HepG2 (cell line): ENCODE measurements around the gene TAGAP. TPM values are rescaled to one million over a fixed set of nuclear protein-coding genes. Genes with fewer than 3 reads are reported as not detected.

Experiments used
- ATAC-seq: fragments of 200-7000 bp; cut with Tn5 transposase; 3 replicates; pipeline ENCODE4 v1.9.1; 2020; ENCODE audit warnings: mild to moderate bottlenecking, moderate library complexity
- BruUV-seq: library from RNA; stranded (reverse); fragments of 400-500 nt; replicated peaks from 2 replicates; lab custom pipeline; 2021; lab: Mats Ljungman, UMichigan
- CTCF ChIA-PET: fragments of 300-600 bp; formaldehyde crosslinking; extraction: SDS; loops from one replicate; lab custom pipeline; 2021; ENCODE audit warnings: low total read pairs, inconsistent platforms, low intra/inter-chr PET ratio; lab: Yijun Ruan, JAX
- POLR2A ChIA-PET: fragments of 350-600 bp; sonication (Branson Sonifier 250); formaldehyde crosslinking; loops from one replicate; lab custom pipeline; 2020; ENCODE audit warnings: antibody characterized with exemption, inconsistent platforms; lab: Yijun Ruan, JAX
- DNase-seq: peaks from one replicate; pipeline ENCODE4 v3.0.0-alpha.2; 2015; ENCODE audit warnings: low spot score
- FAIRE-seq: peaks from 3 replicates; lab custom pipeline; 2011; peaks lifted over from hg19 to GRCh38; lab: Jason Lieb, UNC
- H2AFZ ChIP-seq: one replicate; pipeline ENCODE4 v1.6.1; 2011; ENCODE audit warnings: low read length, inconsistent platforms
- H3K27ac ChIP-seq: fragments of 300-600 bp; 3 replicates; pipeline ENCODE4 v1.8.0; 2011; ENCODE audit warnings: mixed run types, mild to moderate bottlenecking, mixed read lengths, low read length, inconsistent platforms; ENCODE audit not compliant: insufficient read depth; ENCODE audit errors: extremely low read length
- H3K27me3 ChIP-seq, 2 experiments: fragments of 200-600 bp in 1 of 2; 2 replicates in 1 of 2; 3 replicates in 1 of 2; pipeline versions ENCODE4 v1.6.0 to v1.8.0; 2011; ENCODE audit warnings: low read length in 2 of 2, mild to moderate bottlenecking in 2 of 2, moderate library complexity in 2 of 2, inconsistent platforms in 1 of 2; ENCODE audit not compliant: insufficient read depth in 2 of 2, control insufficient read depth in 1 of 2
- H3K36me3 ChIP-seq, 2 experiments: fragments of 200-600 bp in 1 of 2; replicated peaks in 1 of 2; 2 replicates in 1 of 2; 3 replicates in 1 of 2; pipeline versions ENCODE4 v1.5.1 to v1.8.0; 2011; ENCODE audit warnings: low read length in 2 of 2, inconsistent platforms in 1 of 2; ENCODE audit not compliant: insufficient read depth in 2 of 2, control insufficient read depth in 1 of 2
- H3K4me1 ChIP-seq: 2 replicates; pipeline ENCODE4 v1.5.1; 2012; ENCODE audit warnings: low read length, inconsistent platforms; ENCODE audit not compliant: insufficient read depth
- H3K4me2 ChIP-seq: 2 replicates; pipeline ENCODE4 v1.6.0; 2011; ENCODE audit warnings: low read depth, low read length, inconsistent platforms
- H3K4me3 ChIP-seq, 3 experiments: fragments of 200-600 bp in 1 of 3; sonication (generic), shearing (Covaris generic) in 1 of 3; replicated peaks in 1 of 3; 2 replicates each; pipeline ENCODE4 v1.5.1; 2011 to 2016; ENCODE audit warnings: low read length in 3 of 3, inconsistent platforms in 2 of 3, low read depth in 2 of 3, mild to moderate bottlenecking in 2 of 3, control low read depth in 1 of 3, mixed read lengths in 1 of 3; ENCODE audit not compliant: insufficient read depth in 1 of 3
- H3K79me2 ChIP-seq: one replicate; pipeline ENCODE4 v1.6.1; 2011; ENCODE audit warnings: low read length, inconsistent platforms; ENCODE audit not compliant: insufficient read depth
- H3K9ac ChIP-seq: 2 replicates; pipeline ENCODE4 v1.6.0; 2011; ENCODE audit warnings: mild to moderate bottlenecking, low read depth, low read length, inconsistent platforms; ENCODE audit not compliant: insufficient read depth
- H3K9me3 ChIP-seq: 2 replicates; pipeline ENCODE4 v1.5.1; 2012; ENCODE audit warnings: mild to moderate bottlenecking, low read length
- H4K20me1 ChIP-seq: 2 replicates; pipeline ENCODE4 v1.6.0; 2011; ENCODE audit warnings: inconsistent platforms, mild to moderate bottlenecking, low read length, moderate library complexity; ENCODE audit not compliant: insufficient read depth
- AFF4 ChIP-seq: sonication (generic); formaldehyde crosslinking; IDR thresholded peaks from 2 replicates; pipeline ENCODE4 v1.4.0; 2020; ENCODE audit warnings: missing genetic modification reagents
- FOXC1 ChIP-seq: sonication (generic); formaldehyde crosslinking; IDR thresholded peaks from 2 replicates; pipeline ENCODE4 v1.8.0; 2022; ENCODE audit warnings: mild to moderate bottlenecking, missing genetic modification reagents, borderline replicate concordance
- GMEB2 ChIP-seq: IDR thresholded peaks from 2 replicates; pipeline ENCODE4 v1.6.1; 2016; ENCODE audit warnings: missing biosample characterization, missing genetic modification reagents, low read depth
- GPN1 ChIP-seq: sonication (generic); formaldehyde crosslinking; IDR thresholded peaks from 2 replicates; pipeline ENCODE4 v1.5.1; 2020; ENCODE audit warnings: missing genetic modification reagents, borderline replicate concordance
- HHEX ChIP-seq: IDR thresholded peaks from 2 replicates; pipeline ENCODE4 v1.6.1; 2016; ENCODE audit warnings: control low read depth
- NBN ChIP-seq: fragments of 450-650 bp; conservative IDR thresholded peaks from 2 replicates; pipeline ENCODE4 v1.6.1; 2017
- TGIF2 ChIP-seq: IDR thresholded peaks from 2 replicates; pipeline ENCODE4 v1.6.1; 2016; ENCODE audit warnings: control low read depth, missing compliant biosample characterization
- ZNF382 ChIP-seq: sonication (generic); formaldehyde crosslinking; IDR thresholded peaks from 2 replicates; pipeline ENCODE4 v1.5.0; 2020; ENCODE audit warnings: missing genetic modification reagents, mild to moderate bottlenecking, borderline replicate concordance
- WGBS: methylation state at CpG from one replicate; pipeline ENCODE4 v1.1.6; 2017; ENCODE audit warnings: low lambda C conversion rate; 5-methylcytosine and 5-hydroxymethylcytosine counted together
- in situ Hi-C: cut with HindIII; loops from 2 replicates; pipeline ENCODE4 v1.10.0; 2017; ENCODE audit warnings: low pct_unique_long_range_greater_than_20kb; ENCODE audit not compliant: extremely low pct_ligation_motif_present
- intact Hi-C: fragments of 100-400 bp; cut with micrococcal nuclease; formaldehyde crosslinking; loops from one replicate; pipeline ENCODE4 v1.10.0; 2022; ENCODE audit not compliant: unreplicated experiment
- polyA plus RNA-seq, 8 experiments: library from polyadenylated mRNA; depleted of rRNA in 3 of 8; stranded (reverse) in 7 of 8; unstranded in 1 of 8; fragments of >200 nt; fragmentation: Illumina TruSeq in 4 of 8; extraction: Trizol in 4 of 8; gene quantifications; 2 replicates each; pipeline versions ENCODE4 v1.2.1 to v1.2.3, GENCODE V29; 2011 to 2016; ENCODE audit warnings: low read depth in 4 of 8, missing spikeins in 1 of 8, mixed read lengths in 1 of 8; ENCODE audit not compliant: insufficient read depth in 1 of 8
- total RNA-seq, 5 experiments: library from RNA; depleted of rRNA; stranded (reverse); fragments of >200 nt; fragmentation: Illumina TruSeq; extraction: Trizol; gene quantifications; 2 replicates each; pipeline ENCODE4 v1.2.3, GENCODE V29; 2016; ENCODE audit warnings: low read depth in 1 of 5
- TF ChIP-seq, protein P1 (sequence below): sonication (generic); formaldehyde crosslinking; IDR thresholded peaks from 2 replicates; pipeline ENCODE4 v1.4.0; 2020; ENCODE audit warnings: missing genetic modification reagents
- TF ChIP-seq, protein P2 (sequence below): sonication (generic); formaldehyde crosslinking; IDR thresholded peaks from 2 replicates; pipeline ENCODE4 v1.4.0; 2020; ENCODE audit warnings: missing genetic modification reagents

The TAGAP gene
- total and polyA plus RNA-seq, 2 of the 13 experiments (the other 11 are each of a cell fraction or from before 2014, with no cell fraction given) = not detected

- no peaks in the 10 kb centered on the region for H3K9me3 ChIP-seq
- H3K79me2 ChIP-seq = no peaks in the 10 kb centered on the region
- no peak overlapping the region for H3K4me2 ChIP-seq
- FAIRE-seq (no peak), DNase-seq (no peak)
- H3K4me1 ChIP-seq = no peaks in the 10 kb centered on the region
- TF ChIP-seq HHEX (no peak), TGIF2 (CRISPR knock-in tag) (no peak), ZNF382 (no peak)
- TF ChIP-seq, all 625 proteins: peak for 0
- ATAC-seq = no peak
- Histone ChIP-seq H2AFZ (no peak overlapping the region), H3K36me3 (no peaks in the 10 kb centered on the region), H3K9ac (no peak overlapping the region), H3K27ac (no peak overlapping the region), H3K4me3 (no peak overlapping the region), H4K20me1 (no peaks in the 10 kb centered on the region), H3K27me3 (peaks cover 7 to 65% of the 10 kb centered on the region in 2 experiments; a peak in 4 of 5 replicates)
- ChIA-PET CTCF (no interaction called here), POLR2A (no interaction called here)
- 9% methylated on average over 7 of the region's 7 CpGs for WGBS
- no TSS peak for BruUV-seq
- intact Hi-C loops (no loop called here), in situ Hi-C loops (no loop called here)
Measured at GRCh38 chr6:159045801-159046200, 1.0 kb upstream of the TAGAP start.

DNA sequence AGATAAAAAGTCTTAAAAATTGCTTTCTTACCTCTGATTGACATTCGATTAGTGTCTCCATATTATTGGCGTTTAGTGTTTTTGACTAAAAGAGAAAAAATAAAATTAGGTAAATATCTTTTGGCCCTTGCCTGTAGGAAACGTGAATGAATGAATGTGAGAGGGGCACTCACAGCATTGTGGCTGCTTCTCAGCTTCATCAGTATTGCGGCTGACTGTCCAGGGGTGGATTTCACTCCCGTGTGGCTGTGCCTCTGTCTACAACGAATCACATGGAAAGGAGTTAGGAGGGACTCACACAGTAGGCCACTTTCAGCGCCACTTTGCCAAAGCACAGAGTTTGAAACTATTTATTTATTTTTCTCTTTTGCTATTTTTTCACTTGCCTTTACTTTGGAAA, 844 bp downstream of the TAGAP start:
- ATAC-seq (no peak), DNase-seq (no peak), FAIRE-seq (no peak)
- H3K27me3 ChIP-seq = peaks cover 12 to 76% of the 10 kb centered on the region in 2 experiments; a peak in 4 of 5 replicates
- POLR2A ChIA-PET = no interaction called here
- no peaks in the 10 kb centered on the region for H3K4me1 ChIP-seq
- H4K20me1 ChIP-seq = no peaks in the 10 kb centered on the region
- H3K79me2 ChIP-seq = no peaks in the 10 kb centered on the region
- H3K4me3 ChIP-seq = no peak overlapping the region
- H2AFZ ChIP-seq = no peak overlapping the region
- no peak overlapping the region for H3K27ac ChIP-seq
- in situ Hi-C loops (loop anchor here (5.0 kb wide), 1 partner anchor 63 kb away; no protein-coding TSS in a partner anchor), intact Hi-C loops (no loop called here)
- H3K9me3 ChIP-seq = no peaks in the 10 kb centered on the region
- CTCF ChIA-PET = interaction anchor here (2.4 to 2.6 kb wide), 2 partner anchors 60 to 91 kb away, joined by 16 to 17 read pairs; no protein-coding TSS in a partner anchor
- 2% methylated on average over 7 of the region's 7 CpGs for WGBS
- H3K36me3 ChIP-seq = no peaks in the 10 kb centered on the region
- H3K9ac ChIP-seq = no peak overlapping the region
- H3K4me2 ChIP-seq = no peak overlapping the region
- no TSS peak for BruUV-seq
- no peak for TF ChIP-seq FOXC1 (CRISPR knock-in tag)
- no peak for TF ChIP-seq GPN1 (CRISPR knock-in tag)
- TF ChIP-seq, protein P1, sequence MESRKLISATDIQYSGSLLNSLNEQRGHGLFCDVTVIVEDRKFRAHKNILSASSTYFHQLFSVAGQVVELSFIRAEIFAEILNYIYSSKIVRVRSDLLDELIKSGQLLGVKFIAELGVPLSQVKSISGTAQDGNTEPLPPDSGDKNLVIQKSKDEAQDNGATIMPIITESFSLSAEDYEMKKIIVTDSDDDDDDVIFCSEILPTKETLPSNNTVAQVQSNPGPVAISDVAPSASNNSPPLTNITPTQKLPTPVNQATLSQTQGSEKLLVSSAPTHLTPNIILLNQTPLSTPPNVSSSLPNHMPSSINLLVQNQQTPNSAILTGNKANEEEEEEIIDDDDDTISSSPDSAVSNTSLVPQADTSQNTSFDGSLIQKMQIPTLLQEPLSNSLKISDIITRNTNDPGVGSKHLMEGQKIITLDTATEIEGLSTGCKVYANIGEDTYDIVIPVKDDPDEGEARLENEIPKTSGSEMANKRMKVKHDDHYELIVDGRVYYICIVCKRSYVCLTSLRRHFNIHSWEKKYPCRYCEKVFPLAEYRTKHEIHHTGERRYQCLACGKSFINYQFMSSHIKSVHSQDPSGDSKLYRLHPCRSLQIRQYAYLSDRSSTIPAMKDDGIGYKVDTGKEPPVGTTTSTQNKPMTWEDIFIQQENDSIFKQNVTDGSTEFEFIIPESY (CRISPR knock-in tag) = no peak
- TF ChIP-seq AFF4 (CRISPR knock-in tag) = no peak
- TF ChIP-seq GMEB2 (CRISPR knock-in tag) = no peak
- TF ChIP-seq NBN = no peak
- TF ChIP-seq, protein P2, sequence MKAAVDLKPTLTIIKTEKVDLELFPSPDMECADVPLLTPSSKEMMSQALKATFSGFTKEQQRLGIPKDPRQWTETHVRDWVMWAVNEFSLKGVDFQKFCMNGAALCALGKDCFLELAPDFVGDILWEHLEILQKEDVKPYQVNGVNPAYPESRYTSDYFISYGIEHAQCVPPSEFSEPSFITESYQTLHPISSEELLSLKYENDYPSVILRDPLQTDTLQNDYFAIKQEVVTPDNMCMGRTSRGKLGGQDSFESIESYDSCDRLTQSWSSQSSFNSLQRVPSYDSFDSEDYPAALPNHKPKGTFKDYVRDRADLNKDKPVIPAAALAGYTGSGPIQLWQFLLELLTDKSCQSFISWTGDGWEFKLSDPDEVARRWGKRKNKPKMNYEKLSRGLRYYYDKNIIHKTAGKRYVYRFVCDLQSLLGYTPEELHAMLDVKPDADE (CRISPR knock-in tag) = no peak
